CD4-positive, CD25-positive, alpha-beta regulatory T cell (primary cell): ENCODE results near the gene UBFD1. TPM values are rescaled to one million over a fixed set of nuclear protein-coding genes. Genes with fewer than 3 reads are reported as not detected.

ENCODE experiments used
- ATAC-seq, 2 donors: fragments of 150-1000 bp; cut with Tn5 transposase; one replicate each; pipeline ENCODE4 v1.10.0; 2021; ENCODE audit warnings: low read depth in 2 of 2, moderate number of reproducible peaks in 2 of 2, moderate library complexity in 1 of 2
- DNase-seq, 3 donors: peaks; one replicate each; pipeline versions ENCODE4 v3.0.0 to v3.0.0-alpha.2; 2012 to 2022; ENCODE audit warnings: mixed read lengths in 1 of 3
- H3K27ac ChIP-seq: one replicate; pipeline ENCODE4 v1.7.0; 2013; ENCODE audit warnings: mild to moderate bottlenecking, low read length; ENCODE audit not compliant: insufficient read depth, poor library complexity, severe bottlenecking
- H3K27me3 ChIP-seq: one replicate; pipeline ENCODE4 v1.7.0; 2013; ENCODE audit warnings: low read length; ENCODE audit not compliant: control insufficient read depth, insufficient read depth
- H3K36me3 ChIP-seq: one replicate; pipeline ENCODE4 v1.7.0; 2013; ENCODE audit warnings: mild to moderate bottlenecking, low read length, moderate library complexity; ENCODE audit not compliant: control insufficient read depth, insufficient read depth
- H3K4me1 ChIP-seq: 2 replicates; pipeline ENCODE4 v1.7.0; 2013; ENCODE audit warnings: mild to moderate bottlenecking, low read length; ENCODE audit not compliant: insufficient read depth, control insufficient read depth, poor library complexity, severe bottlenecking
- H3K4me3 ChIP-seq: one replicate; pipeline ENCODE4 v1.7.0; 2013; ENCODE audit warnings: low read depth, mild to moderate bottlenecking, low read length, moderate library complexity
- H3K9me3 ChIP-seq, 2 experiments: 1 replicate in 1 of 2; 2 replicates in 1 of 2; pipeline ENCODE4 v1.7.0; 2013; ENCODE audit warnings: low read length in 2 of 2, mild to moderate bottlenecking in 1 of 2, moderate library complexity in 1 of 2; ENCODE audit not compliant: control insufficient read depth in 2 of 2
- H3K27ac Mint-ChIP-seq, 3 donors: one replicate each; pipeline ENCODE4 v1.8.0; 2020 to 2022; ENCODE audit warnings: mild to moderate bottlenecking in 3 of 3, mixed read lengths in 3 of 3, moderate library complexity in 2 of 3
- H3K27me3 Mint-ChIP-seq: one replicate; pipeline ENCODE4 v1.8.0; 2022; ENCODE audit warnings: mild to moderate bottlenecking, mixed read lengths
- H3K36me3 Mint-ChIP-seq: one replicate; pipeline ENCODE4 v1.8.0; 2020; ENCODE audit warnings: mixed read lengths
- H3K4me1 Mint-ChIP-seq, 4 donors: one replicate each; pipeline ENCODE4 v1.8.0; 2020 to 2022; ENCODE audit warnings: mixed read lengths in 4 of 4, mild to moderate bottlenecking in 1 of 4
- H3K4me3 Mint-ChIP-seq, 4 donors: one replicate each; pipeline ENCODE4 v1.8.0; 2020 to 2022; ENCODE audit warnings: mild to moderate bottlenecking in 4 of 4, mixed read lengths in 4 of 4, moderate library complexity in 3 of 4
- H3K9me3 Mint-ChIP-seq, 7 donors: one replicate each; pipeline ENCODE4 v1.8.0; 2020 to 2022; ENCODE audit warnings: mixed read lengths in 7 of 7, mild to moderate bottlenecking in 3 of 7, moderate library complexity in 2 of 7
- polyA plus RNA-seq, 4 donors: library from polyadenylated mRNA; unstranded; fragments of 300-500 nt; fragmentation: Illumina TruSeq; gene quantifications; one replicate each; pipeline ENCODE4 v1.2.3, GENCODE V29; 2021
- total RNA-seq: library from RNA; stranded (reverse); gene quantifications from one replicate; pipeline ENCODE4 v1.2.3, GENCODE V29; 2022

UBFD1 gene
- total and polyA plus RNA-seq, 5 donors from 2014 or later, result 13.0 to 38.8 (median 15.5) TPM

DNA sequence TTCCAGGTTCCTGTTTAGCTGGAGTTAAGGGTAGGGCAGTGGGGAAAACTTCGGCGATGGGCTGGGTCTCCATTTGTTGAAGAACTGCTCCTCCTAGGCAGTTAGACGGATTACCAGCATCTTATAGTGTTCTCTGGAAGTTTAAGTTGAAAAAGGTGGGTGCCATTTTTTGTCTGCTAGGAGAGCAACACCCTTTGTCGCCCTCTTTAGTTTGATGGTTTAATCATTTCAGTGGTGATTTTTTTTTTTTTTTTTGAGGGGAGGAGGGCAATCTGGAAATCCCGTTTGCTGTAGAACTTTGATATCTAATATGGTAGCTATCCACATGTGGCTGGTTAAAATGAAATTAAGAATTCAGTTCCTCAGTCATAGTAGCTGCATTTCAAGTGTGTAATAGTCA lies 4.1 kb downstream of the UBFD1 start:
- ATAC-seq, result no peak
- peak overlapping the region in 2 of 4 donors; percentile 40 for H3K4me3 Mint-ChIP-seq

DNA sequence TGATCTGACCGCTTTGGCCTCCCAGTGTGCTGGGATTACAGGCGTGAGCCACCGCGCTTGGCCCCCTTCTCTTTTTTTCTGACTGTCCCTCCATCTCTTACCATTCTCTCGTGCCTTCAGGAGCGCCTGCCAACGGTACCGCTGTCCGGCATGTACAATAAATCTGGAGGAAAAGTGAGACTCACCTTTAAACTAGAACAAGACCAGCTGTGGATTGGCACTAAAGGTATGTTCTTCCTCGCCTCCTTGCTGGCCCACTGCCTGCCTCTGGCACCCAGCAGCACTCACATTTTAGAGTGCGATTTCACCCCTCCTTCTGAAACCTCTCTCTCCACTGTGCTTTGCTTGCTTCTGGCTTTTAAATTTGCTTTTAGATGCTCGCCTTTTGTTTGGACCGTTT lies 5.0 kb downstream of the UBFD1 start:
- DNase-seq, result no peak
- H3K4me3 ChIP-seq, result no peak overlapping the region

More for the DNA sequence above, 4.1 kb downstream of the UBFD1 start:
- Mint-ChIP-seq H3K27ac (no peak overlapping the region), H3K4me1 (peaks cover 11 to 40% (median 22%) of the 10 kb centered on the region in 4 donors), H3K27me3 (no peaks in the 10 kb centered on the region), H3K9me3 (no peaks in the 10 kb centered on the region), H3K36me3 (peaks cover 29% of the 10 kb centered on the region)
- peak in 1 of 3 donors; percentile 7 for DNase-seq
- Histone ChIP-seq H3K27ac (no peak overlapping the region), H3K36me3 (peaks cover 63% of the 10 kb centered on the region), H3K4me3 (no peak overlapping the region), H3K4me1 (peaks cover 17% of the 10 kb centered on the region), H3K27me3 (no peaks in the 10 kb centered on the region), H3K9me3 (no peaks in the 10 kb centered on the region)

DNA sequence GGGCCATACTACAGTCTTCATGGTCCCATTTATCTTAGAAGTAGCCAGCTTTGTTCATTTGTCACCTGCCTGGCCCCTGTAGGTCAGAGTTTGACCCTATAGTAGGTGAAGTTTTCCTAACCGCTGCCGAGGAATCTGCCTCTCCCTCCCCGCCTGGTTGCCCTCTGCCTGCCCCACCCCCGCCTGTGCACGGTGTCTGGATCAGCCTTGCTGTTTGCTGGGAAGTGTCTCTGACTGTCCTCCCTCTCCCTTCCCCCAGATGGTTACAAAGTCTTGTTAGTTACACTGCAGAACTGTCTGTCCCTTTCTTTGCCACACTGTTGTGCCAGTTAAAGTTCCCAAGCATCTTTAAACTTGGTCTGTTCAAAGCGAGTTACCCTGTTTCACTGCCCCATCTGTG lies 5.7 kb downstream of the UBFD1 start:
- peak overlapping the region in 1 of 4 donors; percentile 49 for H3K4me3 Mint-ChIP-seq
- peaks cover 11 to 29% (median 17%) of the 10 kb centered on the region in 4 donors for H3K4me1 Mint-ChIP-seq
- peaks cover 36% of the 10 kb centered on the region for H3K36me3 Mint-ChIP-seq
- Histone ChIP-seq H3K27ac (no peak overlapping the region), H3K4me3 (no peak overlapping the region), H3K9me3 (no peaks in the 10 kb centered on the region), H3K36me3 (peaks cover 78% of the 10 kb centered on the region), H3K27me3 (no peaks in the 10 kb centered on the region), H3K4me1 (peaks cover 10% of the 10 kb centered on the region)
- no peak overlapping the region for H3K27ac Mint-ChIP-seq
- no peaks in the 10 kb centered on the region for H3K27me3 Mint-ChIP-seq
- no peak for ATAC-seq
- DNase-seq, result no peak
- H3K9me3 Mint-ChIP-seq, result no peaks in the 10 kb centered on the region

More for the DNA sequence above, 5.0 kb downstream of the UBFD1 start:
- Histone ChIP-seq H3K9me3 (no peaks in the 10 kb centered on the region), H3K4me1 (peaks cover 13% of the 10 kb centered on the region), H3K36me3 (peaks cover 72% of the 10 kb centered on the region), H3K27ac (no peak overlapping the region), H3K27me3 (no peaks in the 10 kb centered on the region)
- H3K9me3 Mint-ChIP-seq, result no peaks in the 10 kb centered on the region
- H3K27me3 Mint-ChIP-seq, result no peaks in the 10 kb centered on the region
- H3K4me3 Mint-ChIP-seq, result no peak overlapping the region
- ATAC-seq, result no peak
- peaks cover 11 to 31% (median 17%) of the 10 kb centered on the region in 4 donors for H3K4me1 Mint-ChIP-seq
- H3K27ac Mint-ChIP-seq, result peak overlapping the region in 1 of 3 donors; percentile 43
- H3K36me3 Mint-ChIP-seq, result peaks cover 36% of the 10 kb centered on the region

DNA sequence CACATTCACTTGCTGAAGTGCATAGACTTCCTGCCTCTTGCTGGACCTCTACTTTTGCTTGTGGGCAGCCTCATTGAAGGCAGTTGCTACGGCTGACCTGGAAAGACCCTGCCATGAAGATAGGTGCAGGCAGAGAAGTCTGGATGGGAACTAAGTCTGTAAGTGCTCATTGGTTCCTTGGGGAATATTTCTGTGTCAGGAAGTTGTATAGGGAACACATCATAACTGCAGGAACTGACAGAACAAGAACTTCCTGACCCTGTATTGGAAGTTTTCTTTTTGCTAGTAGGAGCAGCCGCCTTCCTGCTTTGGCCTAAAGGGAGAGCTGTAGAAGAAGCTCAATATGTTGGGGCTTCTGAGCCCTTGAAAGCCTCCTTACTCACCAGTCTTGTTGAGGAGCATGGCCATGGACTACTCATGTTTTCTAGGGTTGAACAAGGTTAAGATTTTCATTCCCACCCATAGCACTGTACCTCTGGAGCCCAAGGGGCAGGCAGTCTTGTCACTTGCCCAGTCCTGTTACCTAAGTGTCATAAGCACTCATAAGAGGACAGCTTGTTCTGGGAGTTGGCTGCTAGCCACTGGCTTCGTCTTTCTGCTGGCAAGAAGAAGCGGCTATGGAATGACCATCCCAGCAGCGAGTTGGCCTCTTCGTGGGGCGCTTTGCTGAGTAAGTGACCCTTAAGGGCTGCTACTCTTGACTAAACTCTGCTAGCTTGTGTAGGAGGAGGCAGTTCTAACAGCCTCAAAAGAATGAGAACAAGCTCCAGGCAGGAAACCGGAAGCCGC lies 7.2 kb downstream of the UBFD1 start:
- Histone ChIP-seq H3K4me1 (no peaks in the 10 kb centered on the region), H3K36me3 (peaks cover 86% of the 10 kb centered on the region), H3K4me3 (no peak overlapping the region), H3K9me3 (no peaks in the 10 kb centered on the region), H3K27me3 (no peaks in the 10 kb centered on the region), H3K27ac (no peak overlapping the region)
- ATAC-seq (no peak), DNase-seq (no peak)
- peaks cover 5 to 13% (median 12%) of the 10 kb centered on the region in 4 donors for H3K4me1 Mint-ChIP-seq
- H3K9me3 Mint-ChIP-seq, result no peaks in the 10 kb centered on the region
- H3K36me3 Mint-ChIP-seq, result peaks cover 44% of the 10 kb centered on the region
- H3K4me3 Mint-ChIP-seq, result peak overlapping the region in 1 of 4 donors; percentile 30
- H3K27me3 Mint-ChIP-seq, result no peaks in the 10 kb centered on the region
- H3K27ac Mint-ChIP-seq, result peak overlapping the region in 1 of 3 donors; percentile 31

DNA sequence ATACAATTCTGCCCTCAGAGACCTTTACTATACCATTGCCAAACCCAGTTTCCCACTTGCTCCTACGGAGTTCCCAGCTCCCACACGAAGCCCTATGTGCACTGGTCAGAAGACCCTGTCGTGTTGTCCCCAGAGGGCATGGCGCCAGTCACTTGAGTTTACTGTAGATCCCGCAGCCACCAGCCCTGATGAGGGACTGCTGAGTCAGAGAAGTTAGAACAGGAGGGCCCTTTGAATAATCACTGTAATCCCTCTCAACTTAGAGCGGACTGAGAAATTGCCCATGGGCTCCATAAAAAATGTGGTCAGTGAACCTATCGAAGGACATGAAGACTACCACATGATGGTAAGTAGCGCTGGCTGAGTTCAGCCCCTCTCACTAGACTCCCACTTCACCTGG lies 9.2 kb downstream of the UBFD1 start:
- ATAC-seq (no peak), DNase-seq (no peak)
- Histone ChIP-seq H3K4me3 (no peak overlapping the region), H3K36me3 (peaks cover 92% of the 10 kb centered on the region), H3K27ac (no peak overlapping the region), H3K27me3 (no peaks in the 10 kb centered on the region), H3K9me3 (no peaks in the 10 kb centered on the region), H3K4me1 (no peaks in the 10 kb centered on the region)
- Mint-ChIP-seq H3K4me3 (no peak overlapping the region), H3K27ac (no peak overlapping the region), H3K27me3 (no peaks in the 10 kb centered on the region), H3K9me3 (no peaks in the 10 kb centered on the region), H3K4me1 (peaks cover 0 to 3% (median 1%) of the 10 kb centered on the region in 4 donors), H3K36me3 (peaks cover 48% of the 10 kb centered on the region)

DNA sequence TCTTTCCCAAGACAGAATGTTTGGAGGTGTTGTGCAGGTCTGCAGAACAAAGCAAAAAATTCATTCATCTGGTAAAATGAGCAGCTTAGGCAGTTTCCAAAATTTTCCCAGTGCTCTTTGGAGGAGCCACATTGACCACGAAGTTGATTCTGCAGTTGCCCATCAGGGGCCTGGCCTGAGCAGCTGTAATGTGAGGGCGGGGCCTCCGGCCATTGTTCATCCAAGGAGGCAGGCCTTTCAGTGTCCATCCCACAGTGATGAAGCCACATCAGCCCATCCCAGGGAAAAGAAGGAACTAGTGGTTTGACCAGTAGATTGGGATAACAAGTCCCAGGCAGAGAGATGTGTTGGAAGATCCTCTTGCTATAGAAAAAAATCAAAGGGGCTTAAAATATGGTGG lies 10.1 kb downstream of the UBFD1 start:
- Mint-ChIP-seq H3K27me3 (no peaks in the 10 kb centered on the region), H3K36me3 (peaks cover 45% of the 10 kb centered on the region), H3K4me1 (peaks cover 0 to 6% (median 1%) of the 10 kb centered on the region in 4 donors), H3K27ac (no peak overlapping the region), H3K9me3 (no peaks in the 10 kb centered on the region), H3K4me3 (no peak overlapping the region)
- H3K9me3 ChIP-seq, result no peaks in the 10 kb centered on the region
- no peaks in the 10 kb centered on the region for H3K4me1 ChIP-seq
- H3K27ac ChIP-seq, result no peak overlapping the region
- no peaks in the 10 kb centered on the region for H3K27me3 ChIP-seq
- ATAC-seq (no peak), DNase-seq (no peak)
- peaks cover 93% of the 10 kb centered on the region for H3K36me3 ChIP-seq
- H3K4me3 ChIP-seq, result no peak overlapping the region

DNA sequence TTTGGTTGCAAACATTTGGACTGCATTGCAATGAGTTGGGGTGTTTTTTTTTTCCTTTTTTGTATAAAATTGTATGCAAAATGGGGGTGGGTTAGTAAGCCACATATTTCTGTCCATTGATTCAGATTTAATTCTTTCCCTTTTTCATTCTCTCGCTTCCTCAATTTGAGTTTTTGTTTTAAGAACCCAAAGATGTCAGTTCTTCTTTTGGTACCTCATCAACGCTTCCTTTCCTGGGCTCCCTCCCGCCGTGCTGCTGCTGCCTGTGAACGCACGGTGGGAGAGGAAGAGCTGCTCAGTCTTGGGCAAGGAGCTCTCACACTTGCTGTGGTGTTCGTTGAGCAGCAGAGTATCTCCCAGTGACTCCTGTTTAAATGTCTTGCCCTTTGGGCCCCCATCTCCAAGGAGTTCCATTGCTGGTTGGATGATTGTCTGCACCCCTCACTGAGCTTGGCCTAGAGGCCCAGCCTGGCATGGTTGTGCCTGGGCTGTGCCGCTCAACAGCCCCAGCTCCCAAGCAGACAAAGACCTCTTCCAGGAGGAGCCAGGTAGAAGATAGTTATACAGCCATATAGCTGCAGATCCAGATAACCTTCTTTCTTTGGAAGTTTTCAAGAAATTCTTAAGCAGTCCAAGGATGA lies 13.6 kb downstream of the UBFD1 start:
- no peaks in the 10 kb centered on the region for H3K9me3 Mint-ChIP-seq
- Histone ChIP-seq H3K27me3 (no peaks in the 10 kb centered on the region), H3K36me3 (peaks cover 76% of the 10 kb centered on the region), H3K4me1 (no peaks in the 10 kb centered on the region), H3K9me3 (no peaks in the 10 kb centered on the region), H3K4me3 (no peak overlapping the region), H3K27ac (no peak overlapping the region)
- no peak overlapping the region for H3K4me3 Mint-ChIP-seq
- peaks cover 0 to 4% (median 2%) of the 10 kb centered on the region in 4 donors for H3K4me1 Mint-ChIP-seq
- H3K27ac Mint-ChIP-seq, result peak overlapping the region in 1 of 3 donors; percentile 4
- no peaks in the 10 kb centered on the region for H3K27me3 Mint-ChIP-seq
- H3K36me3 Mint-ChIP-seq, result peaks cover 29% of the 10 kb centered on the region
- DNase-seq (no peak), ATAC-seq (no peak)
